K562 (cell line): ENCODE results near the gene USP27X. TPM values are rescaled to one million over a fixed set of nuclear protein-coding genes. Genes with fewer than 3 reads are reported as not detected.

Source experiments
- CBFA2T2 ChIP-seq: fragments of 450-650 bp; conservative IDR thresholded peaks from 2 replicates; pipeline ENCODE4 v1.6.1; 2017; ENCODE audit warnings: mild to moderate bottlenecking
- DPF2 ChIP-seq: fragments of 450-650 bp; IDR thresholded peaks from 2 replicates; pipeline ENCODE4 v1.6.1; 2016
- KLF10 ChIP-seq: fragments of 250-450 bp; sonication (Bioruptor Pico); IDR thresholded peaks from 2 replicates; pipeline ENCODE4 v1.6.1; 2021; ENCODE audit warnings: matching md5 sums
- MTA1 ChIP-seq: fragments of 450-650 bp; IDR thresholded peaks from 2 replicates; pipeline ENCODE4 v1.6.1; 2017; ENCODE audit warnings: borderline replicate concordance
- MTF1 ChIP-seq: fragments of 250-450 bp; sonication (Bioruptor Pico); IDR thresholded peaks from 2 replicates; pipeline ENCODE4 v1.9.0; 2021; ENCODE audit warnings: moderate library complexity, mild to moderate bottlenecking, inconsistent platforms, borderline replicate concordance
- NCOR1 ChIP-seq: fragments of 450-650 bp; IDR thresholded peaks from 2 replicates; pipeline ENCODE4 v1.6.1; 2016; ENCODE audit warnings: mild to moderate bottlenecking, moderate library complexity
- POLR2AphosphoS2 ChIP-seq: IDR thresholded peaks from 2 replicates; pipeline ENCODE4 v1.6.1; 2012; ENCODE audit warnings: low read length, improper control_type of control experiment
- PTTG1 ChIP-seq: fragments of 450-650 bp; IDR thresholded peaks from 2 replicates; pipeline ENCODE4 v1.6.1; 2016; ENCODE audit warnings: low read depth, mild to moderate bottlenecking, missing genetic modification characterization, missing compliant biosample characterization
- SMARCA4 ChIP-seq: fragments of 450-650 bp; IDR thresholded peaks from 2 replicates; pipeline ENCODE4 v1.6.1; 2016
- SNIP1 ChIP-seq: fragments of 450-650 bp; IDR thresholded peaks from 2 replicates; pipeline ENCODE4 v1.7.1; 2017; ENCODE audit warnings: low read depth, mild to moderate bottlenecking
- SRSF7 ChIP-seq: fragments of 200-400 bp; formaldehyde crosslinking; optimal IDR thresholded peaks from 2 replicates; pipeline ENCODE3; 2017; ENCODE audit warnings: mild to moderate bottlenecking, low read depth, low read length
- TAL1 ChIP-seq: fragments of 450-650 bp; IDR thresholded peaks from 2 replicates; pipeline ENCODE4 v1.6.1; 2016; ENCODE audit warnings: mild to moderate bottlenecking
- TEAD4 ChIP-seq, 2 experiments: sonication (generic) in 1 of 2; formaldehyde crosslinking in 1 of 2; IDR thresholded peaks; 2 replicates each; pipeline versions ENCODE4 v1.6.1 to v1.8.0; 2012 to 2022; ENCODE audit warnings: borderline replicate concordance in 1 of 2, inconsistent platforms in 1 of 2, low read length in 1 of 2, mild to moderate bottlenecking in 1 of 2, missing genetic modification reagents in 1 of 2
- U2AF1 ChIP-seq: fragments of 200-400 bp; formaldehyde crosslinking; optimal IDR thresholded peaks from 2 replicates; pipeline ENCODE3; 2017; ENCODE audit warnings: mild to moderate bottlenecking, low read depth, low read length, moderate library complexity
- ZNF75A ChIP-seq: fragments of 450-650 bp; formaldehyde crosslinking; IDR thresholded peaks from 2 replicates; pipeline ENCODE4 v1.4.0; 2020; ENCODE audit warnings: mild to moderate bottlenecking
- polyA plus RNA-seq, 8 experiments: library from polyadenylated mRNA; depleted of rRNA in 4 of 8; stranded (reverse) in 5 of 8; unstranded in 3 of 8; fragments of >200 nt; fragmentation: Nextera tagmentation in 2 of 8; fragmentation: Illumina TruSeq in 1 of 8; extraction: Ambion mirVana in 2 of 8; extraction: Trizol in 1 of 8; gene quantifications; 2 replicates each; pipeline versions ENCODE4 v1.2.1 to v1.2.3, GENCODE V29; 2011 to 2014; ENCODE audit warnings: inconsistent platforms in 1 of 8, missing spikeins in 1 of 8
- total RNA-seq, 7 experiments: library from RNA; depleted of rRNA in 6 of 7; stranded (reverse); fragments of >200 nt in 6 of 7; fragmentation: Illumina TruSeq in 2 of 7; extraction: Trizol in 2 of 7; gene quantifications; 2 replicates each; pipeline versions ENCODE4 v1.2.1 to v1.2.3, GENCODE V29; 2011 to 2021; ENCODE audit warnings: low replicate concordance in 1 of 7
- TF ChIP-seq, protein P1 (sequence below): fragments of 200-800 bp; sonication (Bioruptor generic); IDR thresholded peaks from 2 replicates; pipeline ENCODE4 v1.6.1; 2017; ENCODE audit warnings: missing genetic modification characterization, missing compliant biosample characterization
- TF ChIP-seq, protein P2 (sequence below), 2 experiments: fragments of 450-650 bp in 1 of 2; sonication (generic) in 1 of 2; formaldehyde crosslinking; conservative IDR thresholded peaks; 2 replicates each; pipeline versions ENCODE4 v1.4.0 to v1.8.1; 2020 to 2022; ENCODE audit warnings: mild to moderate bottlenecking in 1 of 2, missing genetic modification reagents in 1 of 2
- TF ChIP-seq, protein P3 (sequence below): fragments of 450-650 bp; formaldehyde crosslinking; IDR thresholded peaks from 2 replicates; pipeline ENCODE4 v1.4.0; 2022; ENCODE audit warnings: mild to moderate bottlenecking, moderate library complexity

The USP27X gene
- total and polyA plus RNA-seq, 9 of the 15 experiments (the other 6 are each of a cell fraction or from before 2014, with no cell fraction given), result 0.15 to 4.7 (median 1.6) TPM

DNA sequence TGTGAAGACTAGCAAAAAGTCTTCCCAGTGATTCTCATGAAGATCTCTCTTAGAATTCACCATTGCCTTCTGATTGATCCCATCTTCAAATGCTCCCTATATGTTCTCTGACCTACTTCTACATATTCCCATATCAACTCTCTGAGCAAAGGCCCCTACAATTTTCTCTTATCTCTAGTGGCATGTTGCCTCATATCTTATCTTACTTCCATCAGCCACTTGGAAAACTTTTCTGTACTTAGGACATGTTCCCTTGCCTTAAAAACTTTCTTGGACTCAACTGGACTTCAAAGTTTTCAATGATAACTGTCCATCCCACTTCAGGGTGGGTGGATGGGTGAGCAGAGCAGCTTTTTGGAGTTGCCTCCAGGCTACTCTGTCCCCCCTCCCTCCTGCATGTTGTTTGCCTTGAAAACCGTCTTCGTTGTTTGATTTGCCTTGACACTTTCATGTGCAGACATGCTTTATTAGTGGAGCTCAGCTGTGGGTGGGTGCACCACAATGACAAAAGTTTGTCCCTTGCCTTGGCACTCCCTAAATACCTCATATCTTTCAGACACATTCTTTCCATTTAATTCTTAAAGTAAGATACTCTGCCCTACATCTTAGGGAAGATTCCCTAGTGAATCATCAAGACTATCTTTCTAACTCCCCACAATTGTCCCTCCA is 18.3 kb upstream of the USP27X start (continued):
- TF ChIP-seq PTTG1 (tag) (no peak), U2AF1 (no peak), DPF2 (peak; percentile 57; the same call in 1 of the 2 replicates), KLF10 (CRISPR knock-in tag) (no peak), MTF1 (CRISPR knock-in tag) (no peak), SNIP1 (no peak), ZNF75A (CRISPR knock-in tag) (no peak), TAL1 (peak; percentile 70), SRSF7 (no peak), TEAD4 (IDR thresholded peaks at IDR 0.05; ENCODE audit: low read length) (peak; percentile 55; the same call in 1 of the 2 replicates), TEAD4 (CRISPR knock-in tag; IDR thresholded peaks at IDR 0.05; ENCODE audit: borderline replicate concordance) (no peak), CBFA2T2 (peak; percentile 47; the same call in 1 of the 2 replicates), POLR2AphosphoS2 (no peak), NCOR1 (no peak), SMARCA4 (peak; percentile 31; the same call in 1 of the 2 replicates), MTA1 (no peak)
- TF ChIP-seq, protein P1, sequence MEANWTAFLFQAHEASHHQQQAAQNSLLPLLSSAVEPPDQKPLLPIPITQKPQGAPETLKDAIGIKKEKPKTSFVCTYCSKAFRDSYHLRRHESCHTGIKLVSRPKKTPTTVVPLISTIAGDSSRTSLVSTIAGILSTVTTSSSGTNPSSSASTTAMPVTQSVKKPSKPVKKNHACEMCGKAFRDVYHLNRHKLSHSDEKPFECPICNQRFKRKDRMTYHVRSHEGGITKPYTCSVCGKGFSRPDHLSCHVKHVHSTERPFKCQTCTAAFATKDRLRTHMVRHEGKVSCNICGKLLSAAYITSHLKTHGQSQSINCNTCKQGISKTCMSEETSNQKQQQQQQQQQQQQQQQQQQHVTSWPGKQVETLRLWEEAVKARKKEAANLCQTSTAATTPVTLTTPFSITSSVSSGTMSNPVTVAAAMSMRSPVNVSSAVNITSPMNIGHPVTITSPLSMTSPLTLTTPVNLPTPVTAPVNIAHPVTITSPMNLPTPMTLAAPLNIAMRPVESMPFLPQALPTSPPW (CRISPR knock-in tag), result peak; percentile 23; the same call in 1 of the 2 replicates
- TF ChIP-seq, protein P2, sequence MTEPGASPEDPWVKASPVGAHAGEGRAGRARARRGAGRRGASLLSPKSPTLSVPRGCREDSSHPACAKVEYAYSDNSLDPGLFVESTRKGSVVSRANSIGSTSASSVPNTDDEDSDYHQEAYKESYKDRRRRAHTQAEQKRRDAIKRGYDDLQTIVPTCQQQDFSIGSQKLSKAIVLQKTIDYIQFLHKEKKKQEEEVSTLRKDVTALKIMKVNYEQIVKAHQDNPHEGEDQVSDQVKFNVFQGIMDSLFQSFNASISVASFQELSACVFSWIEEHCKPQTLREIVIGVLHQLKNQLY (CRISPR knock-in tag; conservative IDR thresholded peaks at IDR 0.05), result no peak
- TF ChIP-seq, protein P3, sequence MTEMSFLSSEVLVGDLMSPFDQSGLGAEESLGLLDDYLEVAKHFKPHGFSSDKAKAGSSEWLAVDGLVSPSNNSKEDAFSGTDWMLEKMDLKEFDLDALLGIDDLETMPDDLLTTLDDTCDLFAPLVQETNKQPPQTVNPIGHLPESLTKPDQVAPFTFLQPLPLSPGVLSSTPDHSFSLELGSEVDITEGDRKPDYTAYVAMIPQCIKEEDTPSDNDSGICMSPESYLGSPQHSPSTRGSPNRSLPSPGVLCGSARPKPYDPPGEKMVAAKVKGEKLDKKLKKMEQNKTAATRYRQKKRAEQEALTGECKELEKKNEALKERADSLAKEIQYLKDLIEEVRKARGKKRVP (CRISPR knock-in tag), result no peak
